HCT116 (cell line): Measurements from ENCODE around the gene NTHL1.

ENCODE experiments used
- CTCF ChIP-seq, 3 experiments: fragments of 200-600 bp in 1 of 3; sonication (generic) in 1 of 3; IDR thresholded peaks in 2 of 3; conservative IDR thresholded peaks in 1 of 3; 2 replicates each; pipeline ENCODE4 v1.5.1; 2012 to 2017; ENCODE audit warnings: low read depth in 2 of 3, low read length in 2 of 3, antibody characterized with exemption in 1 of 3, borderline replicate concordance in 1 of 3, control low read depth in 1 of 3, mild to moderate bottlenecking in 1 of 3, mixed read lengths in 1 of 3, mixed run types in 1 of 3, moderate library complexity in 1 of 3; ENCODE audit not compliant: insufficient read depth in 1 of 3
- EZH2 ChIP-seq: fragments of 200-600 bp; sonication (generic); IDR thresholded peaks from 2 replicates; pipeline ENCODE4 v1.6.1; 2017; ENCODE audit warnings: antibody characterized with exemption, mixed run types
- EZH2phosphoT487 ChIP-seq: fragments of 200-600 bp; IDR thresholded peaks from 2 replicates; pipeline ENCODE4 v1.6.1; 2018; ENCODE audit warnings: antibody characterized with exemption, borderline replicate concordance
- JUND ChIP-seq: IDR thresholded peaks from 2 replicates; pipeline ENCODE4 v1.6.1; 2012
- MAX ChIP-seq: IDR thresholded peaks from 2 replicates; pipeline ENCODE4 v1.6.1; 2012
- POLR2A ChIP-seq: IDR thresholded peaks from 2 replicates; pipeline ENCODE4 v1.7.0; 2011; ENCODE audit warnings: borderline replicate concordance; ENCODE audit not compliant: insufficient read depth, insufficient read length; ENCODE audit errors: extremely low read depth
- POLR2AphosphoS5 ChIP-seq: IDR thresholded peaks from 2 replicates; pipeline ENCODE4 v1.6.1; 2011; ENCODE audit warnings: mild to moderate bottlenecking, low read depth, low read length, moderate library complexity
- RAD21 ChIP-seq: IDR thresholded peaks from 2 replicates; pipeline ENCODE4 v1.6.1; 2012; ENCODE audit warnings: low read depth, mild to moderate bottlenecking
- REST ChIP-seq: IDR thresholded peaks from 2 replicates; pipeline ENCODE4 v1.6.1; 2012; ENCODE audit warnings: low read depth
- SP1 ChIP-seq: IDR thresholded peaks from 2 replicates; pipeline ENCODE4 v1.6.1; 2012; ENCODE audit warnings: low read depth
- SRF ChIP-seq: IDR thresholded peaks from 2 replicates; pipeline ENCODE4 v1.6.1; 2012; ENCODE audit warnings: low read depth
- YY1 ChIP-seq: IDR thresholded peaks from 2 replicates; pipeline ENCODE4 v1.6.1; 2011; ENCODE audit warnings: low read length, low read depth, moderate library complexity, mild to moderate bottlenecking; ENCODE audit not compliant: insufficient replicate concordance; ENCODE audit errors: extremely low read depth
- ZBTB33 ChIP-seq: IDR thresholded peaks from 2 replicates; pipeline ENCODE4 v1.6.1; 2011; ENCODE audit warnings: mild to moderate bottlenecking, low read length, moderate library complexity; ENCODE audit not compliant: insufficient replicate concordance; ENCODE audit errors: extremely low read depth
- ZNF274 ChIP-seq: fragments of 200-500 bp; sonication (Bioruptor generic); IDR thresholded peaks from 2 replicates; pipeline ENCODE4 v1.6.1; 2014; ENCODE audit warnings: mild to moderate bottlenecking, low read depth, low read length, inconsistent platforms

GRCh38 chr16:2015117-2015946 lies 32.3 kb downstream of the NTHL1 start:
- TF ChIP-seq CTCF (IDR thresholded peaks at IDR 0.05 in 2 of 3, conservative IDR thresholded peaks at IDR 0.05 in 1 of 3; ENCODE audit: borderline replicate concordance in 1 of 3, insufficient read depth in 1 of 3, low read depth in 2 of 3, low read length in 2 of 3) (no peak), POLR2A (no peak), SP1 (no peak), SRF (no peak), MAX (no peak), ZBTB33 (no peak), YY1 (no peak), RAD21 (no peak), ZNF274 (no peak), EZH2phosphoT487 (no peak), REST (no peak), POLR2AphosphoS5 (no peak; the same call in 1 of the 2 replicates), EZH2 (no peak), JUND (no peak)
